DOHH2 (cell line): Measurements from ENCODE around the gene OVCA2.

Source experiments
- H3F3A ChIP-seq: fragments of 200-600 bp; sonication (generic), shearing (Covaris generic); 2 replicates; pipeline ENCODE4 v1.6.0; 2016; ENCODE audit warnings: antibody characterized with exemption, mild to moderate bottlenecking; ENCODE audit not compliant: control insufficient read depth, insufficient read depth
- H3K27ac ChIP-seq: fragments of 200-600 bp; sonication (generic); 2 replicates; pipeline ENCODE4 v1.5.1; 2014; ENCODE audit warnings: low read depth, mild to moderate bottlenecking, low read length, moderate library complexity
- H3K27me3 ChIP-seq: fragments of 200-600 bp; sonication (generic); 2 replicates; pipeline ENCODE4 v1.6.1; 2014; ENCODE audit warnings: mild to moderate bottlenecking, low read length, mixed read lengths; ENCODE audit not compliant: control insufficient read depth
- H3K36me3 ChIP-seq: fragments of 200-600 bp; sonication (generic); 2 replicates; pipeline ENCODE4 v1.6.1; 2014; ENCODE audit warnings: mild to moderate bottlenecking, low read length, moderate library complexity, mixed read lengths; ENCODE audit not compliant: control insufficient read depth
- H3K4me1 ChIP-seq: fragments of 200-600 bp; sonication (generic); 2 replicates; pipeline ENCODE4 v1.6.1; 2014; ENCODE audit warnings: mild to moderate bottlenecking, low read length, mixed read lengths; ENCODE audit not compliant: control insufficient read depth
- H3K4me2 ChIP-seq: fragments of 200-600 bp; sonication (generic); 2 replicates; pipeline ENCODE4 v1.6.0; 2014; ENCODE audit warnings: mild to moderate bottlenecking, low read length, moderate library complexity
- H3K4me3 ChIP-seq: fragments of 200-600 bp; sonication (generic); 2 replicates; pipeline ENCODE4 v1.5.1; 2014; ENCODE audit warnings: mild to moderate bottlenecking, low read length, mixed read lengths
- H3K79me2 ChIP-seq: fragments of 200-600 bp; sonication (generic); 2 replicates; pipeline ENCODE4 v1.6.1; 2014; ENCODE audit warnings: mild to moderate bottlenecking, low read length, mixed read lengths; ENCODE audit not compliant: control insufficient read depth
- H3K9me2 ChIP-seq: fragments of 200-600 bp; sonication (generic); replicated peaks from 2 replicates; pipeline ENCODE4 v1.6.1; 2014; ENCODE audit warnings: mild to moderate bottlenecking, low read length, mixed read lengths; ENCODE audit not compliant: control insufficient read depth
- H3K9me3 ChIP-seq: fragments of 200-600 bp; sonication (generic); 2 replicates; pipeline ENCODE4 v1.6.1; 2014; ENCODE audit warnings: antibody characterized with exemption, low read length, mixed read lengths; ENCODE audit not compliant: control insufficient read depth, insufficient read depth
- H4K20me1 ChIP-seq: fragments of 200-600 bp; sonication (generic); 2 replicates; pipeline ENCODE4 v1.6.0; 2014; ENCODE audit warnings: low read depth, mild to moderate bottlenecking, antibody characterized with exemption, low read length, moderate library complexity; ENCODE audit not compliant: control insufficient read depth, insufficient read depth
- CTCF ChIP-seq: fragments of 200-600 bp; sonication (generic); IDR thresholded peaks from one replicate; pipeline ENCODE4 v1.5.1; 2014; ENCODE audit warnings: antibody characterized with exemption, mild to moderate bottlenecking, low read depth, low read length; ENCODE audit not compliant: poor library complexity, severe bottlenecking
- EZH2phosphoT487 ChIP-seq: fragments of 200-600 bp; sonication (generic); IDR thresholded peaks from 2 replicates; pipeline ENCODE4 v1.6.1; 2017; ENCODE audit warnings: borderline replicate concordance, mild to moderate bottlenecking, antibody characterized with exemption, low read length, moderate library complexity, mixed read lengths

The OVCA2 gene

DNA sequence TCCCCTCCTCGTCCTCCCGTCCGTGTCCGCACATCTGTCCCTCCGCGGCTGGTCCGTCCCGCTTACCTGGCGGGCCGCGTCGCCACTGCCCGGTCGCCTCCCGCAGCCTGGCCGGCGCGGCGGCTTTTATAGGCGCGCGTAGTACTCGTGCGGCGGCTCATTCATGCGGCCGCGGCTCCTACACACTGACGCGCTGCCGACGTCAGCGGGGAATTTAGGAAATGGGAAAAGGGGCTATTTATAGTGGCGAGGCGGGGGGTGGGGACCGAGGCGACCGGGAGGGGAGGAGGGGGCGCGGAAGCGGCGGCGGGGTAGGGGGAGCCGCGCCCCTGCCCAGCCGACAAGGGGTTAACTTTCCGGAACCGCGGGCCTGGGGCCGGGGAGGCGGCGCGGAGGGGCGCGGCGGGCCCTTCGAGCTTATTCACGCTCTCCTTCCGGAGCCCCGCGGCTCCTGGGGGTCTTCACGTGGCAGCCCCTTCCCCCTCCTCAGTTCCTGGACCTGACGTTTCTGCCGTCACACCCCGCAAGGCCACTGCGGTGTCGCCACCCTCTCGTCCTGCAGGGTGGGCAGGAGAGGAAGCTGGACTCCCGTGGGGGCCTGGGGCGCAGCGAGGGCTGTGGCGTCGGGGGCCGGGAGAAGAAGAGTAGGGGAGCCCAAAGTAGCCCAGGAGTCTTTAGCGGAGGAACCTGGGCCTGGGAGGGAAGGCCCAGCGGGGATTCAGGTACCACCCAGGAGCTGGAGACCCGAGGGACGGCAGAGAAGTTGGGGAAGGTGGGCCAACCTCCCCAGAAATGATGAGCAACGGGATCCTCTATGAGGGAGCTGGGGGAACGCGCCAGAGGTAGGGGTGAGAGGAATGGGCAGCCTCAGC, 9.5 kb downstream of the OVCA2 start:
- Histone ChIP-seq H3F3A (peaks cover 6% of the 10 kb centered on the region), H3K27me3 (peaks cover 64% of the 10 kb centered on the region), H3K4me2 (peak overlapping the region; percentile 69), H3K36me3 (no peaks in the 10 kb centered on the region), H3K27ac (no peak overlapping the region), H3K9me3 (no peaks in the 10 kb centered on the region), H3K4me3 (peak overlapping the region; percentile 58; the same call in 1 of the 2 replicates), H3K79me2 (no peaks in the 10 kb centered on the region), H4K20me1 (0 out of 2 replicates have a peak, but pooled peaks cover 7% of the 10 kb centered on the region), H3K4me1 (peaks cover 50% of the 10 kb centered on the region), H3K9me2 (no peaks in the 10 kb centered on the region)
- TF ChIP-seq CTCF (no peak), EZH2phosphoT487 (0 out of 2 replicates have a peak, but pooled peaks have one; percentile 23)

- H3K9me2 ChIP-seq = no peaks in the 10 kb centered on the region
- H3K27me3 ChIP-seq = peaks cover 71% of the 10 kb centered on the region
- no peaks in the 10 kb centered on the region for H3K36me3 ChIP-seq
- no peak overlapping the region for H3K4me3 ChIP-seq
- H3K4me1 ChIP-seq = peaks cover 56% of the 10 kb centered on the region
- TF ChIP-seq EZH2phosphoT487 (no peak), CTCF (no peak)
- no peak overlapping the region for H3K27ac ChIP-seq
- no peak overlapping the region for H3K4me2 ChIP-seq
- no peaks in the 10 kb centered on the region for H3K9me3 ChIP-seq
- H3K79me2 ChIP-seq = no peaks in the 10 kb centered on the region
- 0 out of 2 replicates have a peak, but pooled peaks cover 7% of the 10 kb centered on the region for H4K20me1 ChIP-seq
- H3F3A ChIP-seq = peaks cover 6% of the 10 kb centered on the region
Observed at GRCh38 chr17:2051933-2052559, 10.2 kb downstream of the OVCA2 start.

DNA sequence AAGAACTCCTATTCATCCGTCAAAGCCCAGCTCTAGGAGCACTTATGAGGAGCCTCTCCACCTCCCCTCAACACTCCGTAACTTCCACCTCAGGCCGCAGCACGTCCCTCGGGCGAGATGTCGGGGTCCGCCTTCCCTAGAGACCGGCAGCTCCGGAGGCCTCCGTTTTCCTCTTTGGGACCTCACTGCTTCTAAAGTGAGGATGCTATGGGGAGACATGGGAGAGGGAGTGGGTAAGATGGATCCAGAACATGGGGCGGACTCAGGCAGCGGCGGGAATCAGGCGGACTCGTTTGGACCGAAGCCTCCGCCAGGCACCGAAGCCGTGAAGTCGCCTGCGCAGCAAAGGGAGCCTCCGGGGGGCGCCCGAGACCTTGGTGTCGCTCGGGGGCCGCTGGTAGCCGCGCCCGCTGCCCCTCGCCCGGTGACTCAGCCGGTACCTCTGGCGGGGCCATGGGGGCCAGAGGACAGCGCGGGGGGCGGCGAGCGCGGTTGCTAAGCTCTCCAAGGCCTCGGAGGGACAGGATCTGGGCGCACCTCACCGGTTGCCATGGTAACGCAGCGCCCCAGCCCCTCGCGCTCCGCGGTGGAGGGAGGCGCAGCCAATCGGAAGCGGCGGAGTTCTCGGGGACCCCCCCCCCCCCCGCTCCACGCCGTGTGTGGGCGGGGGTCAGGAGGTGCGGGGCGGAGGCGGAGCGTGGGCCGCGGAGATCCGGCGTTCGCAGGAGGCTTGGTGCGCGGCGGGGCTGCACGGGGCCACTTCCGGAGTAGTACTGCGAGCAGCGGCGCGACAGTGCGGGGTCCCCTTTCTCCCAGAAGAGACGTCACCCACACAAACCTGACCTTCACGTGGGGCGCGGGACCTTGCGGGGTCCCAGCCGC, 11.8 kb downstream of the OVCA2 start:
- H3K27me3 ChIP-seq = peaks cover 84% of the 10 kb centered on the region
- no peaks in the 10 kb centered on the region for H3K36me3 ChIP-seq
- H4K20me1 ChIP-seq = 0 out of 2 replicates have a peak, but pooled peaks cover 7% of the 10 kb centered on the region
- peaks cover 6% of the 10 kb centered on the region for H3F3A ChIP-seq
- no peaks in the 10 kb centered on the region for H3K79me2 ChIP-seq
- peak overlapping the region; percentile 96 for H3K4me2 ChIP-seq
- H3K27ac ChIP-seq = no peak overlapping the region
- H3K4me3 ChIP-seq = peak overlapping the region; percentile 75
- H3K9me2 ChIP-seq = no peaks in the 10 kb centered on the region
- H3K4me1 ChIP-seq = peaks cover 61% of the 10 kb centered on the region
- TF ChIP-seq CTCF (peak; percentile 76), EZH2phosphoT487 (peak; percentile 92; the same call in 1 of the 2 replicates)
- H3K9me3 ChIP-seq = no peaks in the 10 kb centered on the region
